H9 (cell line): ENCODE data around the gene NDUFC2. TPM values are rescaled to one million over a fixed set of nuclear protein-coding genes. Genes with fewer than 3 reads are reported as not detected.

Experiments
- DNase-seq: peaks from one replicate; pipeline ENCODE4 v3.0.0-alpha.2; 2017
- H2AFZ ChIP-seq: one replicate; pipeline ENCODE4 v1.6.1; 2013; ENCODE audit warnings: mild to moderate bottlenecking, low read length, control low read depth, moderate library complexity
- H2AK5ac ChIP-seq: 2 replicates; pipeline ENCODE4 v1.6.1; 2013; ENCODE audit warnings: low read length, control low read depth, mixed read lengths; ENCODE audit not compliant: insufficient read length
- H2BK120ac ChIP-seq: one replicate; pipeline ENCODE4 v1.6.1; 2013; ENCODE audit warnings: low read depth, mild to moderate bottlenecking, low read length, control low read depth, inconsistent platforms; ENCODE audit not compliant: poor library complexity, severe bottlenecking
- H2BK12ac ChIP-seq: 2 replicates; pipeline ENCODE4 v1.6.1; 2013; ENCODE audit warnings: low read length, control low read depth, mixed read lengths, low read depth; ENCODE audit not compliant: insufficient read length
- H2BK15ac ChIP-seq: 2 replicates; pipeline ENCODE4 v1.6.1; 2013; ENCODE audit warnings: low read depth, low read length, control low read depth
- H2BK20ac ChIP-seq: one replicate; pipeline ENCODE4 v1.6.1; 2013; ENCODE audit warnings: low read depth, mild to moderate bottlenecking, low read length, control low read depth, inconsistent platforms; ENCODE audit not compliant: poor library complexity, severe bottlenecking
- H2BK5ac ChIP-seq: 2 replicates; pipeline ENCODE4 v1.6.1; 2013; ENCODE audit warnings: low read length, control low read depth, mixed read lengths; ENCODE audit not compliant: insufficient read length
- H3K14ac ChIP-seq: 2 replicates; pipeline ENCODE4 v1.6.1; 2013; ENCODE audit warnings: low read length, control low read depth; ENCODE audit not compliant: insufficient read depth
- H3K18ac ChIP-seq: 2 replicates; pipeline ENCODE4 v1.6.1; 2013; ENCODE audit warnings: low read depth, mild to moderate bottlenecking, mixed read lengths, low read length, control low read depth; ENCODE audit not compliant: insufficient read length
- H3K23ac ChIP-seq: 2 replicates; pipeline ENCODE4 v1.6.1; 2013; ENCODE audit warnings: low read length, control low read depth, mixed read lengths, low read depth; ENCODE audit not compliant: insufficient read length
- H3K23me2 ChIP-seq: 2 replicates; pipeline ENCODE4 v1.6.1; 2013; ENCODE audit warnings: low read depth, mild to moderate bottlenecking, mixed read lengths, low read length, control low read depth; ENCODE audit not compliant: insufficient read length, poor library complexity, severe bottlenecking
- H3K27ac ChIP-seq: 2 replicates; pipeline ENCODE4 v1.5.1; 2013; ENCODE audit warnings: low read length, control low read depth, mixed read lengths, low read depth; ENCODE audit not compliant: insufficient read length
- H3K27me3 ChIP-seq: 2 replicates; pipeline ENCODE4 v1.6.1; 2013; ENCODE audit warnings: low read length, control low read depth, inconsistent platforms; ENCODE audit not compliant: insufficient read depth
- H3K4ac ChIP-seq: 2 replicates; pipeline ENCODE4 v1.6.1; 2013; ENCODE audit warnings: low read depth, mild to moderate bottlenecking, control low read depth, inconsistent platforms, low read length, moderate library complexity
- H3K4me1 ChIP-seq: 2 replicates; pipeline ENCODE4 v1.6.1; 2013; ENCODE audit warnings: low read length, control low read depth, inconsistent platforms; ENCODE audit not compliant: insufficient read depth
- H3K4me2 ChIP-seq: 2 replicates; pipeline ENCODE4 v1.6.1; 2013; ENCODE audit warnings: low read length, control low read depth, mixed read lengths; ENCODE audit not compliant: insufficient read length, insufficient read depth
- H3K56ac ChIP-seq: 2 replicates; pipeline ENCODE4 v1.6.1; 2013; ENCODE audit warnings: low read depth, mild to moderate bottlenecking, mixed read lengths, low read length, control low read depth; ENCODE audit not compliant: insufficient read length
- H3K79me1 ChIP-seq: 2 replicates; pipeline ENCODE4 v1.6.1; 2013; ENCODE audit warnings: low read depth, mild to moderate bottlenecking, moderate library complexity, low read length, control low read depth, inconsistent platforms; ENCODE audit not compliant: insufficient read depth, poor library complexity, severe bottlenecking
- H3K79me2 ChIP-seq: 2 replicates; pipeline ENCODE4 v1.6.1; 2013; ENCODE audit warnings: low read length, control low read depth, inconsistent platforms; ENCODE audit not compliant: insufficient read depth
- H3K9ac ChIP-seq: 2 replicates; pipeline ENCODE4 v1.6.1; 2013; ENCODE audit warnings: low read length, control low read depth, mixed read lengths; ENCODE audit not compliant: insufficient read length; ENCODE audit errors: extremely low read depth
- H3K9me3 ChIP-seq: one replicate; pipeline ENCODE4 v1.6.1; 2013; ENCODE audit warnings: low read depth, low read length, inconsistent platforms; ENCODE audit not compliant: control insufficient read depth
- H3T11ph ChIP-seq: one replicate; pipeline ENCODE4 v1.6.1; 2013; ENCODE audit warnings: mild to moderate bottlenecking, low read length, control low read depth, inconsistent platforms
- H4K20me1 ChIP-seq: one replicate; pipeline ENCODE4 v1.6.1; 2013; ENCODE audit not compliant: control insufficient read depth, insufficient read length, insufficient read depth
- H4K5ac ChIP-seq: 2 replicates; pipeline ENCODE4 v1.6.1; 2013; ENCODE audit warnings: low read depth, mild to moderate bottlenecking, mixed read lengths, low read length, control low read depth; ENCODE audit not compliant: insufficient read length
- H4K8ac ChIP-seq: replicated peaks from 2 replicates; pipeline ENCODE4 v1.6.1; 2013; ENCODE audit warnings: low read length, control low read depth, mixed read lengths, low read depth; ENCODE audit not compliant: insufficient read length
- H4K91ac ChIP-seq: 2 replicates; pipeline ENCODE4 v1.6.1; 2013; ENCODE audit warnings: low read depth, mild to moderate bottlenecking, moderate library complexity, mixed read lengths, low read length, control low read depth; ENCODE audit not compliant: insufficient read length
- H3K27ac Mint-ChIP-seq, 3 experiments: 2 replicates in 2 of 3; 3 replicates in 1 of 3; pipeline ENCODE4 v1.8.0; 2020 to 2021; ENCODE audit warnings: mixed read lengths in 3 of 3, mild to moderate bottlenecking in 1 of 3, moderate library complexity in 1 of 3
- H3K27me3 Mint-ChIP-seq: 2 replicates; pipeline ENCODE4 v1.8.0; 2021; ENCODE audit warnings: low read depth, mild to moderate bottlenecking, moderate library complexity, mixed read lengths
- H3K36me3 Mint-ChIP-seq, 3 experiments: 2 replicates in 2 of 3; 3 replicates in 1 of 3; pipeline ENCODE4 v1.8.0; 2020 to 2021; ENCODE audit warnings: low read depth in 3 of 3, mixed read lengths in 3 of 3; ENCODE audit not compliant: insufficient read depth in 1 of 3
- H3K4me1 Mint-ChIP-seq, 2 experiments: 2 replicates each; pipeline ENCODE4 v1.8.0; 2020; ENCODE audit warnings: mixed read lengths in 2 of 2
- H3K4me3 Mint-ChIP-seq, 2 experiments: 2 replicates in 1 of 2; 3 replicates in 1 of 2; pipeline ENCODE4 v1.8.0; 2020 to 2021; ENCODE audit warnings: mild to moderate bottlenecking in 2 of 2, mixed read lengths in 2 of 2, moderate library complexity in 1 of 2
- H3K9me3 Mint-ChIP-seq, 2 experiments: 2 replicates in 1 of 2; 3 replicates in 1 of 2; pipeline ENCODE4 v1.8.0; 2020; ENCODE audit warnings: mild to moderate bottlenecking in 2 of 2, mixed read lengths in 2 of 2, moderate library complexity in 1 of 2
- CTCF ChIP-seq: fragments of 200-600 bp; sonication (generic); conservative IDR thresholded peaks from 3 replicates; pipeline ENCODE4 v1.8.0; 2021; ENCODE audit warnings: antibody characterized with exemption, mild to moderate bottlenecking
- WGBS: extraction: QIAGEN DNeasy Blood & Tissue Kit; methylation state at CpG from one replicate; pipeline ENCODE4 v1.1.7; 2013; ENCODE audit warnings: missing lambda C conversion rate, low lambda C conversion rate, mixed read lengths; ENCODE audit not compliant: insufficient read length; ENCODE audit errors: extremely low coverage; 5-methylcytosine and 5-hydroxymethylcytosine counted together
- total RNA-seq: library from RNA; stranded (reverse); gene quantifications from 2 replicates; pipeline ENCODE4 v1.2.1, GENCODE V29; 2021

Gene NDUFC2
- total RNA-seq, 1 experiment from 2014 or later: 247 TPM

DNA sequence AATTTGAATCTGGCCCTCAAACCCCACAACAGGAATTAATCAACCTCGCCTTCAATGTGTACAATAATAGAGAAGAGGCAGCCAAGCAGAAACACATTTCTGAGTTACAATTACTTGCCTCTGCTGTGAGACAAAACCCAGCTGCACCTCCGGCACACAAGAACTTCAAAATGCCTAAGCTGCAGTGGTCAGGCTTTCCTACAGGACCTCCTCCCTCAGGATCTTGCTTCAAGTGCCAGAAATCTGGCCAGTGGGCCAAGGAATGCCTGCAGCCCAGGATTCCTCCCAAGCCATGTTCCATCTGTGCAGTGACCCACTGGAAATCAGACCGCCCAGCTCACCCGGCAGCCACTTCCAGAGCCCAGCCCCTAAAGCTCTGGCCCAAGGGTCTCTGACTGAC, 3.4 kb upstream of the NDUFC2 start:
- Histone ChIP-seq H2BK20ac (no peak overlapping the region), H3K23ac (no peak overlapping the region), H3K9ac (no peak overlapping the region), H4K20me1 (no peaks in the 10 kb centered on the region), H3K4me2 (no peak overlapping the region), H3K4ac (no peak overlapping the region), H3K4me1 (no peaks in the 10 kb centered on the region), H3K79me1 (no peaks in the 10 kb centered on the region), H4K5ac (no peak overlapping the region), H3K9me3 (no peaks in the 10 kb centered on the region), H2AK5ac (no peak overlapping the region), H2AFZ (no peak overlapping the region), H3K23me2 (peaks cover 8% of the 10 kb centered on the region), H4K91ac (no peak overlapping the region), H3K27ac (no peak overlapping the region), H3K18ac (no peak overlapping the region), H3K79me2 (peaks cover 3% of the 10 kb centered on the region; the same call in 1 of the 2 replicates), H2BK120ac (no peak overlapping the region), H3K14ac (no peak overlapping the region), H3T11ph (no peak overlapping the region), H2BK15ac (no peak overlapping the region), H3K56ac (no peak overlapping the region), H2BK12ac (no peak overlapping the region), H3K27me3 (no peaks in the 10 kb centered on the region), H2BK5ac (no peak overlapping the region), H4K8ac (no peak overlapping the region)
- no CpG with 5 or more reads among the region's 4 CpGs for WGBS
- DNase-seq: no peak
- H3K36me3 Mint-ChIP-seq: peaks cover 0 to 4% (median 3%) of the 10 kb centered on the region in 3 experiments; a peak in 2 of 7 replicates
- peaks cover 10% of the 10 kb centered on the region for H3K27me3 Mint-ChIP-seq
- H3K9me3 Mint-ChIP-seq: no peaks in the 10 kb centered on the region; a peak in 1 of 5 replicates
- H3K27ac Mint-ChIP-seq: no peak overlapping the region; a peak in 2 of 7 replicates
- TF ChIP-seq CTCF: no peak
- H3K4me1 Mint-ChIP-seq: peaks cover 7 to 13% of the 10 kb centered on the region in 2 experiments
- no peak overlapping the region for H3K4me3 Mint-ChIP-seq
